HG03039 (cell line): ENCODE results near the gene CEACAM21.
"Not testable (repeated sequence)": the region's sequence is repeated elsewhere in the genome, so short reads cannot be mapped to it uniquely, and the experiment has no call there.

Experiments used
- ATAC-seq: cut with Tn5 transposase; IDR thresholded peaks from one replicate; pipeline ENCODE4 v1.9.1; 2021; ENCODE audit warnings: mild to moderate bottlenecking, moderate library complexity; ENCODE audit not compliant: unreplicated experiment

Gene CEACAM21

DNA sequence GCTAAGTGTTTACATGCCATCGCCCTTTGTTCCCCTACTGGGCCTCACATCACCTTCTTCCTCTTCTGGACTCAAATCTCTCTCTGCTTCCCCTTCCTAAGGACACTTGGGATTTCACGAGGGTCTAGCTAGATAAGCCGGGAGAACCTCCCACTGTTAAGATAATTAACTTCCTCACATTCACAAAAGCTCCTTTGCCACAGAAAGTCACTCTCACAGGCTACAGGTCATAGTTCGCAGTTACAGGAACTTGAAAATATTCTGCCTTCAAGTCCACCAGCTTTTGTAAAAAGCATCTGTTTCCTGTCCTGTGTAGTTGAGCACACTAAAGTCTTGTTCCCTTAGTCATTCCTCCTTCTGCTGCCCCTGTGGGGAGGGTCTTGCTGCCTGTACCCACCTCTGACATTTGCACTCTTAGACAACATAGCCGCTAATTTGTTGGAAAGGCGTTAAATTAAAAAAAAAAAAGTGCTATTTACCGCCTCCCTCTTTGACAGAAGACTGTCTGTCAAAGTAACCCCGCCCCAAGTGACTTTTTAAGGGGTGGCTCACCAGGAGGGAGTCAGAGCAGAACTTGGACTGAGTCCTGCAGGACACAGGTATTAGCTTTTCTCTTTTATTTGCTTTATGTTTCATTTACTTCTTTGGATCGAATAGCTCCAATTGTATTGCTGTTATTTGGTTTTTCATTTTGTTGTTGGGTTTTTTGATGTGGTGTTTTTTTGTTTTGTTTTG lies 26.8 kb upstream of the CEACAM21 start:
- ATAC-seq: no peak

DNA sequence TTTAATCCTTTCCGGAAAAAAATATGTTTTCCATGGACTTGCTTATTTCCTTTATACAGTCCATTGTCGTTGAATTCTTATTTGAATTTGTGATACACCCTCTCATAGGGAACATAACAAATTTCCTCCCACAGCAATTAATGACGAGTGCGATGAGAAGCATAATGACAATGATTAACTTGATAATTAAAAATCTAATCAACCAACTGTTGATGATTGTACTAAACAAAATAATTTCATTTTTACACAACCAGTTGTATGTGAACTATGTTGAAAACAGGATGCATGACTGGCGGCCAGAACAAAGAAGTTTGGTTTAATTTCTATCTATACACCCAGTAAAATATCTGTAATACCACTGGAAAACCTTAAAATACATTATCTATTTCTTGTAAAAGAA lies 26.1 kb upstream of the CEACAM21 start:
- ATAC-seq: no peak

GRCh38 chr19:41551212-41551610 lies 24.8 kb upstream of the CEACAM21 start:
- no peak for ATAC-seq

DNA sequence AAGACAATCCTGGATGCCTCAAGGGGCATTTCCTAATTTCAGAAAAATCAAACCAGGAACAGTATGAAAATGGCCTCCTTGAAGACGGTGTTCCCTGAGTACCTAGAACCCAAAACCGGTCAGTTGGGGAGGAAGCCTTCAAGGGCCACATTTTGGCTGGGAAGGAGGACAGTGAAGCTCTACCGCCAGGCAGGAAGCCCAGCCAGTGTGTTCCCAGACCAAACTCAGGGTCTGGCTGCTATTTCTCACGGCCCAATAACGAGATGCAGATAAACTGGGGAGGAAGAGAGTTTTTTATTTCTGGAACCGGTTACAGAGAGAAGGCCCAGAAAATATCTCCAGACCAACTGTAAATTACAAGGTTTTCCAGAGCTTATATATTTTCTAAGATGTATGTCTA lies 24.3 kb upstream of the CEACAM21 start:
- ATAC-seq: no peak

DNA sequence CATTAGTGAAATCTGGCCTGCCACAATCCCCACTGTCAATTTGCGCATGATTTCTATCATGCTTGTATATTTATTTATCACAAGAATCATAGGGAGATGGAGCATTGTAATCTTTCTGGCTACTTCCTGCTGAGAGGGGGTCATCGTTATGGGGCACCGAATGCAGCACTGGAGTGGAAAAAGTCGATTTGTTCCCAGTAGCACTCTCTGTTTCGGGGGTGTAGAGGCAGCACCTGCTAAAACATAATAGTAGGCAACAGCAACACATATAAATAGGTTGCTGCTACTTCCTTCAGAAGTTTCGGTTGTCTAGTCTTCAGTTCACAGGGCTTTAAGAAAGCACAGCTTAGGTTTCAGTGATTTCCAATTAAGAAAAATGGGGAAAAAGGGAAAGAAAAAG lies 23.4 kb upstream of the CEACAM21 start:
- ATAC-seq: no peak

DNA sequence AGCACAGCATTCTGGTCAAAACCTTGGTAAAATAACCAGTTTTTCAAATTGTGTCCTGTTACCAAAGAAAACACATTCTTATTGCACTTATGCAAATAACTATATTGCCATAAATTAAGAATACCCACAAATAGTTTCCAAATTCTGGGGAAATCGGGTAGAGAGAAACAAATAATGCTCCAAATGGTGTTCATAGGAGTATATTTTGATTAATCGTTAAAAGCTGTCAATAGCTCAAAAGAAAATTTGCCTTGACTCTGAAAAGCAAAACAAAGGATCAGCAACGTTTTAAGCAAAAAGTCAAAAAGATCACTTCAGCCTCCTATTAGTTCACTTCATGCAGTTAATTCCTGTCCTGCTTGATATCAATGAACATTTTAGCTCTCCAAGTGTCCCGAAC lies 22.2 kb upstream of the CEACAM21 start:
- ATAC-seq: no peak

- ATAC-seq: no peak
These were observed 21.1 kb upstream of the CEACAM21 start for GRCh38 chr19:41554907-41555306.

DNA sequence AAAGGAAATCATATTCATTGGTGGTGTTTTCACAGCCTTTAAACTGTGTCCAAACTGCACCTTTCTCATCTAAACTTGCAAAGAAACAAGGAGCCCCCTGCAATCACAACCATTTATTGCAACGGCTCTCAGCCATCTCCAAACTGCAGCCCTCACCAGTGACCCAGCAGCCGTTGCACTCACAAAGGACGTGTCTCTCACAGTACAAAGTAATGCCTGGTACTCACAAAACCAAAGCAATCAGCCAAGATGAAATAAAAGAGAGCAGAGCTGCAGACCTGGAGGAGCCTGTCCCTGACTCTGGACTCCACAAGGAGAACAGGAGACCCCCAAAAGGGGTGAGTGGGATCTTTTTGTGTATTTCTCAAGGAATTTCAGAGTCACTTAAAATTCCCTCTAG lies 20.2 kb upstream of the CEACAM21 start:
- no peak for ATAC-seq

GRCh38 chr19:41563854-41564514 lies 12.0 kb upstream of the CEACAM21 start:
- ATAC-seq: no peak

DNA sequence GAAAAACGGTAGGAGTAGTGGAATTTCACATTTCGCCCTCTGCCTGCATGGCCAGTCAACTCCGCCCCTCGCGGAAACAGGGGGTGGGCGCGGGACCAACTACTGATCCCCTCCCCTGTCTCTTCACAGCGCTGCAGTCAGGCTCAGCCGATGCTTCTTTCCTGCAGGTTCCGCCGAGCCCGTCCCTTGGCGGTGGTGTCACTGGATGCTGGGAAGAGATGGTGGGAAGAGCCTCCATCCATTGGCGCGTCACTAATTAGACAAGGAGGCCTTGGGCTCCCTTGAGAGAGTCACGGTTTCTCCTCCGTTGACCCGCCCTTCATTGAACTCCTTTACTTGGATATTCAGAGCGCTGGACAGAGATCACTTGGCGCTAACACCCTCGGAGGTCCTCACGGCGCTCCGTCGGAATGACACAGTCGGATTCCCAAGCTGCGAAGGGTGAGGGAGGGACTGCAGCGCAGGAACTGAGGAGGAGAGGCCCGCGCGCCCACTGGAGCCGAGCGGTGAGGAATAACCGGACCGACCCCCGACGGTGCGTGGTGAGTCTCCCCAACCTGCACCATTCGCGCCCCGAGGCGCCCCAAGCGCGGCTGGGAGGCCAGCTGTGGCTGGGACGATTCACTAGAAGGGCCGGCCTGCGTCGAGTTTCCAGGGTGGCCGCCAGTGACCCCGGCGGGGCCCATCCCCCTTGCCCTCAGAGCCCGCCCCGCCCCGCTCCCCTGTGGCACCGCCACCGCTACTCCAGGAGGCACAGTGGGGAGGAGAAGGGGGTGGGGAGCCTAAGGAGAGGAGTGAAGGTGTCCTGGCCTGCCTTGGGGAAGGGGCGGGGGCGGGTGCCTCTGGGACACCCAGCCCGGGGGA lies 11.2 kb upstream of the CEACAM21 start:
- no peak for ATAC-seq

GRCh38 chr19:41565379-41565720 lies 10.6 kb upstream of the CEACAM21 start:
- no peak for ATAC-seq

GRCh38 chr19:41566001-41566400 lies 10.0 kb upstream of the CEACAM21 start:
- ATAC-seq: no peak

DNA sequence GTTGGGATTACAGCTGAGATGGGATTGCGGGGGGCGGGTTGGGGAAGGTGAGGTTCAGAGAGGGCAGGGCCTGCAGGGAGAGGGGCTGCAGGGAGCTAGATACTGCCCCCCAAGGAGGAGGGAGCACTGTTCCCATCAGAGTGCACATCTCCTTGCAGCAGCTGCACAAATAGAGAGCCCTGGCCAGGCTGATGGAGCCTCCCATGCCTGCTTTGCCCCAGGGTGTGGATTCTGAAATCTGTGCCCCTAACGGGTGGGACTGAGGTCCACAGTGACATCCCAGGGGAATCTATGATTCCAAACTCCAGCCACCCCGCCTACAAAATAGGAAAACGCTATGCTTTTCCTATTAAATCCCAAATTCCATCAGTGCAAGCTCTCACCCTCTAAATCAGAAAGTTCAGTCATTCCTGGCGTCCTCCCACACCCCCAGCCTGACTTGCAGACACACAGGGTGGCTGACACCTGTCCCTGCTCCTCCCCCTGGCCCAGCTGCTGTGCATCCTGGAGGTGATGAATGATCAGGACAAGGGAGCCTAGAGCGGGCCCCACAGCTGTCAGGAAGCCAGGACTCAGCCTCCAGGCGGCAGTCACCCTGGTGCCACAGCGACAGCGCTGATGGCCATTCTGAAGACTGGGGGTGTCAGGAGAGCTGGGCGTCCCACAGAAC lies 6.3 kb upstream of the CEACAM21 start:
- ATAC-seq: no peak

GRCh38 chr19:41570179-41570578 lies 5.8 kb upstream of the CEACAM21 start:
- ATAC-seq: no peak

GRCh38 chr19:41570639-41571112 lies 5.3 kb upstream of the CEACAM21 start:
- ATAC-seq: no peak

DNA sequence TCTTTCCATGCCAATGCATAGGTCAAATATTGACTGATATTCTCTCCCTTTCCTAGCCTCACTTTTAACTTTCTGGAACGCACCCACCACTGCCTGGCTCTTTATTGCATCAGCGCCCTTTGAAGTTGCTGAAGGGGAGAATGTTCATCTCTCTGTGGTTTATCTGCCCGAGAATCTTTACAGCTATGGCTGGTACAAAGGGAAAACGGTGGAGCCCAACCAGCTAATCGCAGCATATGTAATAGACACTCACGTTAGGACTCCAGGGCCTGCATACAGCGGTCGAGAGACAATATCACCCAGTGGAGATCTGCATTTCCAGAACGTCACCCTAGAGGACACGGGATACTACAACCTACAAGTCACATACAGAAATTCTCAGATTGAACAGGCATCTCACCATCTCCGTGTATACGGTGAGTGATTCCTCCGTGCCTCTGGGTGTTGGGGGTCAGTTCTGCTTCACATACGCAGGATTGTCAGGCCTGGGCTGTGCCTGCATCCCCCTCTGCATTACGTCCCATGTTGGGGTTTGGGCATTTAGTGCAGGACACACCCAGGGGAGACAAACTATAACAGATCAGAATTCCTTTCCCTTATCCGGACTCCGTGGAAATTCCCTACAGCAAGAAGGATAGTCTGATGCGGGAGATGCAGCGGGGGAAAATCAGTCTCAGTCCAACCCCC lies 1.3 kb downstream of the CEACAM21 start:
- no peak for ATAC-seq

DNA sequence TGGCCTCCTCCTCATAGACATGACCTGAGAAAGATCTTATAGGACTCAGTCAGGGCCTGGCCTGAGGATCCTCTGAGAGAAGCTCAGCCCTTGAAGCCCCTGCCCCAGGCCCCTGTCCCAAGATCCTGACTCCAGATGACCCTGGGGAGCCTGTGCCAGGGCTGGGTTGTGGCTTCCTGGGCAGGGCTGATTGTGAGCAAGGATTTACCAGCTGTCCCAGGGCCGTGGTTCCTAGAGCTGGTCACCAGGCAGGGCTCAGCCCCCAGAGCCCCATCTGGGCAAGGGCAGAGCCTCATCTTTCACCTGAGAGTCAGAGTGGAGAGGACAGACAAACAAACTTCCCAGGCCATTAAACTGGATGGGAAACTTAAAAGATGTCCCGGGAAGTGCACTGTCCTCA lies 1.9 kb downstream of the CEACAM21 start:
- no peak for ATAC-seq

- ATAC-seq: no peak
These were observed 2.9 kb downstream of the CEACAM21 start for GRCh38 chr19:41578886-41579285.

DNA sequence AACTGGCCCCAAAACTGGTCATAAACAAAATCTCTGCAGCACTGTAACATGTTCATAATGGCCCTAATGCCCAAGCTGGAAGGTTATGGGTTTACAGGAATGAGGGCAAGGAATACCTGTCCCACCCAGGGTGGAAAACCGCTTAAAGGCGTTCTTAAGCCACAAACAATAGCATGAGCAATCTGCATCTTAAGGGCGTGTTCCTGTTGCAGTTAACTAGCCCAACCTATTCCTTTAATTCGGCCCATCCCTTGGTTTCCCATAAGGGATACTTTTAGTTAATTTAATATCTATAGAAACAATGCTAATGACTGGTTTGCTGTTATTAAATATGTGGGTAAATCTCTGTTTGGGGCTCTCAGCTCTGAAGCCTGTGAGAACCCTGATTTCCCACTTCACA lies 5.1 kb downstream of the CEACAM21 start:
- ATAC-seq: not testable (repeated sequence)

GRCh38 chr19:41582577-41583182 lies 6.7 kb downstream of the CEACAM21 start:
- ATAC-seq: not testable (repeated sequence)
